AG04450 (cell line): ENCODE data around the gene B4GALNT4. TPM values are rescaled to one million over a fixed set of nuclear protein-coding genes. Genes with fewer than 3 reads are reported as not detected.

Experiments
- CTCF ChIA-PET: fragments of 300-600, 350-600 bp; formaldehyde crosslinking; extraction: SDS; loops from one replicate; lab custom pipeline; 2022; ENCODE audit warnings: antibody characterized with exemption, inconsistent platforms; lab: Charles Lee
- POLR2A ChIA-PET: fragments of 350-600 bp; formaldehyde crosslinking; extraction: SDS; loops from one replicate; lab custom pipeline; 2021; ENCODE audit warnings: antibody characterized with exemption, inconsistent platforms; lab: Yijun Ruan, JAX
- DNase-seq: peaks from one replicate; pipeline ENCODE4 v3.0.0-alpha.2; 2011; ENCODE audit warnings: low read depth, low spot score
- H3K27ac ChIP-seq: one replicate; pipeline ENCODE4 v1.5.1; 2012; ENCODE audit warnings: low read depth, low read length, control low read depth
- H3K27me3 ChIP-seq: one replicate; pipeline ENCODE4 v1.6.0; 2012; ENCODE audit warnings: low read length; ENCODE audit not compliant: control insufficient read depth, insufficient read depth
- H3K4me3 ChIP-seq: 2 replicates; pipeline ENCODE4 v1.5.1; 2011; ENCODE audit warnings: mild to moderate bottlenecking, low read depth, low read length, control low read depth
- H3K9me3 ChIP-seq: 2 replicates; pipeline ENCODE4 v1.5.1; 2012; ENCODE audit warnings: low read length; ENCODE audit not compliant: control insufficient read depth, insufficient read depth
- CTCF ChIP-seq: IDR thresholded peaks from 2 replicates; pipeline ENCODE4 v1.5.1; 2011; ENCODE audit warnings: low read depth, low read length, control low read depth, inconsistent platforms
- polyA plus RNA-seq: library from polyadenylated mRNA; depleted of rRNA; stranded (reverse); fragments of >200 nt; gene quantifications from 2 replicates; pipeline ENCODE4 v1.2.3, GENCODE V29; 2011

The B4GALNT4 gene
- polyA plus RNA-seq, 1 experiment: 7.8 TPM

GRCh38 chr11:364991-365725 is 4.1 kb upstream of the B4GALNT4 start:
- CTCF ChIA-PET: interaction anchor here (0.6 to 4.0 kb wide), 3 partner anchors 9 to 114 kb away, joined by 6 to 20 read pairs (median 6); no protein-coding TSS in a partner anchor
- Histone ChIP-seq H3K9me3 (peaks cover 19% of the 10 kb centered on the region), H3K27me3 (peaks cover 17% of the 10 kb centered on the region), H3K4me3 (no peak overlapping the region), H3K27ac (no peak overlapping the region)
- POLR2A ChIA-PET: no interaction called here
- DNase-seq: no peak
- TF ChIP-seq CTCF: no peak

- Histone ChIP-seq H3K27ac (no peak overlapping the region), H3K9me3 (peaks cover 14% of the 10 kb centered on the region), H3K27me3 (peaks cover 19% of the 10 kb centered on the region), H3K4me3 (no peak overlapping the region)
- POLR2A ChIA-PET: no interaction called here
- no peak for TF ChIP-seq CTCF
- no peak for DNase-seq
- CTCF ChIA-PET: no interaction called here
These were observed 3.5 kb upstream of the B4GALNT4 start for GRCh38 chr11:365831-366230.

- Histone ChIP-seq H3K9me3 (peaks cover 3% of the 10 kb centered on the region; the same call in 1 of the 2 replicates), H3K4me3 (no peak overlapping the region), H3K27me3 (peaks cover 19% of the 10 kb centered on the region), H3K27ac (no peak overlapping the region)
- no peak for TF ChIP-seq CTCF
- CTCF ChIA-PET: interaction anchor here (1.3 kb wide), 1 partner anchor 117 kb away, joined by 3 read pairs; no protein-coding TSS in a partner anchor
- POLR2A ChIA-PET: interaction anchor here (0.9 kb wide), 1 partner anchor 12 kb away, joined by 3 read pairs; no protein-coding TSS in a partner anchor
- no peak for DNase-seq
These were observed 1.3 kb upstream of the B4GALNT4 start for GRCh38 chr11:367956-368413.

- Histone ChIP-seq H3K4me3 (peak overlapping the region; percentile 50), H3K27me3 (peaks cover 19% of the 10 kb centered on the region), H3K9me3 (peaks cover 6% of the 10 kb centered on the region; the same call in 1 of the 2 replicates), H3K27ac (no peak overlapping the region)
- POLR2A ChIA-PET: interaction anchor here (0.9 kb wide), 1 partner anchor 13 kb away, joined by 3 read pairs; no protein-coding TSS in a partner anchor
- TF ChIP-seq CTCF: no peak
- DNase-seq: no peak
- CTCF ChIA-PET: interaction anchor here (0.6 to 1.3 kb wide), 2 partner anchors 118 to 166 kb away, joined by 3 read pairs; no protein-coding TSS in a partner anchor
These were observed 624 bp upstream of the B4GALNT4 start for GRCh38 chr11:368414-369335.
